Measurements from ENCODE around the gene TNKS1BP1.
"Not testable (repeated sequence)": the region's sequence is repeated elsewhere in the genome, so short reads cannot be mapped to it uniquely, and the experiment has no call there.

TNKS1BP1 gene, protein sequence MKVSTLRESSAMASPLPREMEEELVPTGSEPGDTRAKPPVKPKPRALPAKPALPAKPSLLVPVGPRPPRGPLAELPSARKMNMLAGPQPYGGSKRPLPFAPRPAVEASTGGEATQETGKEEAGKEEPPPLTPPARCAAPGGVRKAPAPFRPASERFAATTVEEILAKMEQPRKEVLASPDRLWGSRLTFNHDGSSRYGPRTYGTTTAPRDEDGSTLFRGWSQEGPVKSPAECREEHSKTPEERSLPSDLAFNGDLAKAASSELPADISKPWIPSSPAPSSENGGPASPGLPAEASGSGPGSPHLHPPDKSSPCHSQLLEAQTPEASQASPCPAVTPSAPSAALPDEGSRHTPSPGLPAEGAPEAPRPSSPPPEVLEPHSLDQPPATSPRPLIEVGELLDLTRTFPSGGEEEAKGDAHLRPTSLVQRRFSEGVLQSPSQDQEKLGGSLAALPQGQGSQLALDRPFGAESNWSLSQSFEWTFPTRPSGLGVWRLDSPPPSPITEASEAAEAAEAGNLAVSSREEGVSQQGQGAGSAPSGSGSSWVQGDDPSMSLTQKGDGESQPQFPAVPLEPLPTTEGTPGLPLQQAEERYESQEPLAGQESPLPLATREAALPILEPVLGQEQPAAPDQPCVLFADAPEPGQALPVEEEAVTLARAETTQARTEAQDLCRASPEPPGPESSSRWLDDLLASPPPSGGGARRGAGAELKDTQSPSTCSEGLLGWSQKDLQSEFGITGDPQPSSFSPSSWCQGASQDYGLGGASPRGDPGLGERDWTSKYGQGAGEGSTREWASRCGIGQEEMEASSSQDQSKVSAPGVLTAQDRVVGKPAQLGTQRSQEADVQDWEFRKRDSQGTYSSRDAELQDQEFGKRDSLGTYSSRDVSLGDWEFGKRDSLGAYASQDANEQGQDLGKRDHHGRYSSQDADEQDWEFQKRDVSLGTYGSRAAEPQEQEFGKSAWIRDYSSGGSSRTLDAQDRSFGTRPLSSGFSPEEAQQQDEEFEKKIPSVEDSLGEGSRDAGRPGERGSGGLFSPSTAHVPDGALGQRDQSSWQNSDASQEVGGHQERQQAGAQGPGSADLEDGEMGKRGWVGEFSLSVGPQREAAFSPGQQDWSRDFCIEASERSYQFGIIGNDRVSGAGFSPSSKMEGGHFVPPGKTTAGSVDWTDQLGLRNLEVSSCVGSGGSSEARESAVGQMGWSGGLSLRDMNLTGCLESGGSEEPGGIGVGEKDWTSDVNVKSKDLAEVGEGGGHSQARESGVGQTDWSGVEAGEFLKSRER (N-terminal part only)

DNA sequence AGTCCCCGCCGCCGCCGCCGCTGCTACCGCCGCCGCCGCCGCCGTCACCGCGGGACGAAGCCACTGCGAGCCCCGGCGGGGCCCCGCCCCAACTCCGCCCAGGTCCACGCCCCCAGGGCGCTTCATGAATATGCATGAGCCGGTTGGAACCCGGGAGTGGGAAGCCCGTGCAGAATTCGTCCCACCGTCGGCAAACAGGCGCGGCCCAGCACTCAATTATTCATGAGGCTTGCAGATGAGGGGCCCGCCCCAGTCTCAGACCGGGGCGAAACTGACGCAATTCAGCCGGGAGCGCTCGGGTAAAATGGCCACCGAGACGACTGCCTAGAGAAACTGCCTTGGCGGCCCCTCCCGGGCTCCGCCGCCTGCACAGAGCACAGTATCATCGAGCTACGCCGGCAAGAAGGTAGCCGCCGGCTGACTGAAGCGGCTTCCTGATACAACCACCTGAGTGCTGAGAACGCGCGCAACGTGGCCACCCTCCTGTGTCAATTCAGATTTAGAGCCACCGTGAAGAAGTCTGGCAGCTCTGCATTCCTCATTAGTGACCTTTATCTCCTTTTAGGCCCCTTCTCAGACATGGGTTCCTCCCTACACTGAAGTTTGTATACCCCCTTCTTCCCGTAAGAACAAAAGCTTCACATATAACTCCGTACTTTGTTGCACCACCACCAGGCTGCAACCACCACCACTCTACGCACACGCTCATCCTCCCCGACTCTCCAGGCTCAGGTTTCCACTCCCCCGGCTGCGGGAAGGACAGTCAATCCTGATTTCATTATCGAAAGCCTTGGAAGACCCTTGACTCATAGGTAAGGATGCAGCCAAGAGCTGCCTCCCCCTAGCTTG lies at the start of gene TNKS1BP1:
TNKS1BP1 (minus strand) TSS at position 67 of the 849 bp plus-strand sequence. CDS start 3,067 bp downstream, outside the sequence.
- peak; percentile 83 for DNase-seq

DNA sequence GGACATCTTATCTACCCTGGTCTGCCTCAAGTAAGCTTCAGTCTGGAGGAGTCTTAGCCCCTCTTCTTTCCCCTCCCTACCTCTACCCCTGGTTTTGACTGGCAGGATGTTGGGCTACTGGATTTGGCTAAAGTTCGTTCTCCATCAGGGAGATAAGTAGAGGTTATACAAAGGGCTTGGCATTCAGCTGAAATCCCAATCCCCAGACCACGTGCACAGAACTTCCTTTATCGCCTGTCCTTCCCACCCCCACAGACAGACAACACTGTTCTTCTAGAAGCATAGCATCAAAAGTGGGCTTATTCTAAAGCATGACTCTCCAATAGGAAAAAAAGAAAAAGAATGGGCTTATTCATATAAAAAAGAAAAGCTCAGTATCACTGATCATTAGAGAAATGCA lies 48.4 kb upstream of the TNKS1BP1 start:
- DNase-seq, result no peak

DNA sequence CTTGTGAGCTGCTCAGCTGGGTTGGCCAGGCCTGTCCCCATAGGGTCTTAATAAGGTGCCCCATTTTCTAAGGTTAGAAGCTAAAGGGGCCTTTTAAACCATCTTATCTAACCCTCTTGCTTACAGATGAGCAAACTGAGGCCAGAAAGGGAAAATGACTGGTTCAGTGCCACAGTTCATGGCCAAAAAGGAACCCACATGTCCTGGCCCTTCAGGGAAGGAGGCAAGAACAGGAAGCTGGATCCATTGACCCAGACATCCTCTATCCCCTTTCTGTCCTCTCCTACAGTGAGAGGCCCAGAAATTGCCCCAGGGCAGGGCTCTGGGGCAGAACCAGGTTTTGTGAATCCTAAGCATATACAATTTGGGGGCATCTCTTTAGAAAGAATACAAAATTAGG lies 46.2 kb upstream of the TNKS1BP1 start:
- DNase-seq, result no peak

DNA sequence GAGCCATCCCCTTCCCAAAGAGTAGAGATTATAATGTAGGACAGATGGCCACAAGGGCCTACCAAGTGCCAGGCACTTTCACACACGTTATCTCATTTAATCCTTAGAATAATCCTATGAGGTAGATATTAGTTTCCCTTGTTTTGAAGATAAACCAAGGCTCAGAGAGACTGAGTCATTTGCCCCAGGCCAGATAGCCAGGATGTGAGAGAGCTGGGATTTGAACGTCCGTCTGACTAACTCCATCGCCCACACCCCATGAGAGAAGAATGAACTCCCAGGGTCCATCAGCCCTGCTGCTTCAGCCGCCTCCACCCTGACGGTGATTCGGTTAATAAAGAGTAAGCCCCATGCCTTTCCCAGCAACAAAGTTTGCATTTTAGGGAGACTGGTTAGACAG lies 45.5 kb upstream of the TNKS1BP1 start:
- peak; percentile 31 for DNase-seq

DNA sequence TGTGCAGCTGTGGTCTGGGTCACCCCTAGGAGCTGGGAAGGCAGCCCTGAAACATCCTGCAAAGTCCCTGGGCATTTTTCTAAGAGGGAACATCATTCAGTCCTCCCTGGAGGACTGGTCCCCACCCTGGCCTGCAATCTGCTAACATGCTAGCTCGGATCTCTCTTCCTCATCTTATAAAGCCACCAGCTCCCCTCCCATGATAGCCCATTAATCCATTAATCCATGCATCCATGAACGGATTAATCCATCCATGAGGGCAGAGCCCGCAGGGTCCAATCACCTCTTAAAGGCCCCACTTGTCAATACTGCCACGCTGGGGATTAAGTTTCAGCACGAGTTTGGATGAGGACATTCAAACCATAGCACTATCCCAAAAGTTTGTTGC lies 44.1 kb upstream of the TNKS1BP1 start:
- no peak for DNase-seq

DNA sequence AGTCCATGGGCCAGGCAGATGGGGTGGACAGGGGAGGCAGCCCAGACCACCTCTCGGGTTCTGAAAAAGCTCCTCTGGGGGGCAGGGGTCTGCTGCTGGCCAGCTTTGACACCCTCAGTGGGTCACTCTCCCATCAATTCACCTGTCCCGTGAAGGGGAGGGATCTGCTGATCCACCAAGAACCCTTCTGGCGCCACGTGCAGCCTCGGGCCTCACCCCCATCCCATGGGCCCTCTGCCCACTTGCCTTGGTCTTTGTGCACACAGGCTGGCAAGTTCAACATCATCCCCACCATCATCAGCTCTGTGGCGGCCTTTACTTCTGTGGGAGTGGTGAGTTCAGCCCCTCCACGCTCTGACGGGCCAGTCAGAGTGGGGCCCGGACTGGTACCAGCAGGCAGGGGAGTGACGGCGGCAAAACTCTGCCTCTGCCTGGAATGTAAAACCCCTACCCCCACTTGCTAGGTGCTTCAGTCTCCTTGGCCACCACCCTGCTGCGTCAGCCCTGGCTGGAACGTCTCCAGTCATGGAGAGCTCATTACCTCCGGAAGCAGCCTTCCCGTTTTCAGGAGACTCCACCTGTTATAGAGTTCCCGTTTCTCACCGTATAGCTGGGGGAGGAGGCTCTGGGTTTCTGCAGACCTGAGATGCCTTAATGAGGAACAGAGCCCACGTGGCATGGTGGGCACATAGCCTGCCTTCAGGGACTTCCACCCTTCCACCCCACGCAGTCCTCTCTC lies 43.5 kb upstream of the TNKS1BP1 start:
- no peak for DNase-seq

DNA sequence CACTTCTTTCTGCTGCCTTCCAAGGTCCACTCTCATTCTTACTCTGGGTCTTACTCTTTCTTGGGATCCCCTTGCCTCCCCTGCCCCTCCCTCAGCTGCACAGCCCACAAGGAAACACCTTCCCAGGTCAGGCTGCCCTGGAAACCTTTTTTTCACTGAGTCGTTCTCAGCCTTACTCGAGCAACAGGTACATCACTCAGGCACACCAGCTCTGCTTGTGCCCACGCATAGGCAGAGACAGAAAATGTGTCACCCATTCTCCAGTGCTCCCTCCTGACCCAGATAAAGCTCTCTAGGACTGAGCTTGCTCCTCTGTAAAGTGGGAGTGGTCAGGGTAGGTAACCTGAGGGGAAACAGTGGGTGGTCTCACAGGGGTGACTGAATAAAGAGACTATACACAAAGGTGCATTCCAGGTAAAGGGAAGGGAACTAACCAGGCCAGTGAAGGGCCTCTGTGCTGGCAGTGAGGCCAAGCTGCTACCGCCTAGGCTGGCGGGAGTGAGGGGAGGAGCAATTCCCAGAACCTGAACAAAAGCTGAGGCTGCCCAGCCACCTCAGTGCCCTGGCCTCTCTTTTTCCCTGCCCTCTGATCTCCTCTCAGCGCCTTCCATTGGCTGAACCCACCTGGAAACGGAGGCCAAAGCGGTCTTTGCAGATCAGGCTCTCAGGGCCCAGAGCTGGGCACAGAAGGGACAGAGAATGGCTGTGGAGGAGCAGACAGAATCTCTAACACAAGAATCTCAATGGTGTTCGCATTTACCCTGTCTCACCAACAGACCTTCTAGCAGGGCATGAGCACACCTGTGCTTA lies 40.3 kb upstream of the TNKS1BP1 start:
- DNase-seq, result no peak

DNA sequence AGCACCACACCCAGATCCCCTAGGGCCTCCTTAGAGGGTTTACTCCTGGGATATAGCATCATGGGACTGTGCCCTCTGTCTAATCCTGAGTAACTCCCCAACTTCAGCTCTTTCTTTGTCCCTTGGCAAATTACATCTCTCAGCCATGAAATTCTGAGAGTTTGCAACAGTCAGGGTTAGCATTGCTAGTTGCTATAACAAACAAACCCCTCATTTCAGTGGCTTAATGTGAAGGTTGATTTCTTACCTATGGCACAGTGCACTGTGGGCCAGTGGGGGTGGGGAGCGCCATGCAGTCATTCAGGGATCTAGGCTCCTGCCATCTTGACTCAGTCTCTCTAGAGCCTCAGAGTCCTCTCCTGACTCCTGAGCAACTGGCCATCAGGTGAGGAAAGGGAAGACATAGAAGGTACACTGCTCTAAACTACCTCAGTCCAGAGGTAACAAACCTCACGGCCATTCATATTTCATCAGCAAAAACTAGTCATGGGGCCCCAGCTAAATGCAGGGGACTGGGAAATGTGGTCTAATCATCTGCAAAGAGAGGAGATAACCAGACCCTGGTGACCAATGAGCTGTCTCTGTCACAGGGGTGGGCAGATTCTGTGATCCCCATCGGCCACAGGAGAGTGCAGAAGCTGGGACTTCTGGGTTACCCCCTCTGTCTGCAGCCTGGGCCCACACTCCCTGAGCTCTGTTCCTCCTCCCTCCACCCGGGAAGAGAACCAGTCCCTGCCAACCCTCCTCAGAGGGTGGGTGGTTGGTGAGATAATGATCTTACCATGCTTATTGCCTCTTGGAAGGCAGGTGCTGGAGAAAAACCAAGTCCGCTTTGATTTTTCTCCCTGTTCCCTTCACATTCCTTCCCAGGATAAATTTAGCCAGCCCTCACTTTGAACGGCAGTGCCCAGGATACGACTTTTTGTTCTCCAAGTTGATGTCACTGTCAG lies 38.7 kb upstream of the TNKS1BP1 start:
- DNase-seq, result no peak

DNA sequence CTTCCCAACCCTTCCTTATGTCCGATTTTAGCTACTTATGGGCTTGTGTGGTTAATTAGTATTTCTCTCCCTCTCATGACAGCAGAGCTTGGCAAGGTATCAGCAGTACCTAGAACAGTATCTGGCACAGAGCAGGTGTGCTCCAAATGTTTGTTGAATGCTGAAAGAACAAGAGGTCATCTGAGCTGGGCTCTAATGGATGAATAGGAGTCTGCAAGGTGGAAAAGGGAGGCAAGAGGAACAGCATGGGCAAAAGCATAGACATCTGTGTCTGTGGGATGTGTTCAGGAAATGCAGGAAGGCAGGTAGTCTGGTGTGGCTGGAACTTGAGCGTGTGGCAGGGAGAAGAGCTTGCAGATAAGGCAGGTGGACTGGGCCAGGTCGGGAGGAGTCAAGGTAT lies 37.2 kb upstream of the TNKS1BP1 start:
- DNase-seq, result no peak

DNA sequence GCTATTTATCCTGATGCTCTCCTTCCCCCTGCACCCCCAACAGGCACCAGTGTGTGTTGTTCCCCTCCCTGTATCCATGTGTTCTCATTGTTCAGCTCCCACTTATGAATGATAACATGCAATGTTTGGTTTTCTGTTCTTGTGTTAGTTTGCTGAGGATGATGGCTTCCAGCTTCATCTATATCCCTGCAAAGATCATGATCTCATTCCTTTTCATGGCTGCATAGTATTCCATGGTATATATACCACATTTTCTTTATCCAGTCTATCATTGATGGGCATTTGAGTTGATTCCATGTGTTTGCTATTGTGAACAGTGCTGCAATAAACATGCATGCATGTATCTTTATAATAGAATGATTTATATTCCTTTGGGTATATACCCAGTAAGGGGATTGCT lies 36.7 kb upstream of the TNKS1BP1 start:
- not testable (repeated sequence) for DNase-seq

DNA sequence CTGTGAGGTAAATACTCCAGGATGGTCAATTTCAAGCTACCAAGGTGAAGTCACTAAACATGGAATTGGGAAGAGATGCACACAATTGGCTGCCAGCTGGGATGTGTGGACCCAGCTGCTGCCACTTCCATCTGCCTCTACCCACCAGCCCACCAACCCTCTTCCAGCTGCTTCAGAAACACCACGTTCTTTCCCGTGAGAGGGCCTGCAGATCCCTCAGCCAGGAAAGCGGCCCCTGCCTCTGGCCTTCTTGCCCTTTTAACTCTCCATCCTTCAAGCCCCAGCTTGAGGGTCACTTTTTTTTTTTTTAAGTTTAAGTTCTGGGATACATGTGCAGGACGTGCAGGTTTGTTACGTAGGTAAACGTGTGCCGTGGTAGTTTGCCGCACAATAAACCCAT lies 36.2 kb upstream of the TNKS1BP1 start:
- no peak for DNase-seq

DNA sequence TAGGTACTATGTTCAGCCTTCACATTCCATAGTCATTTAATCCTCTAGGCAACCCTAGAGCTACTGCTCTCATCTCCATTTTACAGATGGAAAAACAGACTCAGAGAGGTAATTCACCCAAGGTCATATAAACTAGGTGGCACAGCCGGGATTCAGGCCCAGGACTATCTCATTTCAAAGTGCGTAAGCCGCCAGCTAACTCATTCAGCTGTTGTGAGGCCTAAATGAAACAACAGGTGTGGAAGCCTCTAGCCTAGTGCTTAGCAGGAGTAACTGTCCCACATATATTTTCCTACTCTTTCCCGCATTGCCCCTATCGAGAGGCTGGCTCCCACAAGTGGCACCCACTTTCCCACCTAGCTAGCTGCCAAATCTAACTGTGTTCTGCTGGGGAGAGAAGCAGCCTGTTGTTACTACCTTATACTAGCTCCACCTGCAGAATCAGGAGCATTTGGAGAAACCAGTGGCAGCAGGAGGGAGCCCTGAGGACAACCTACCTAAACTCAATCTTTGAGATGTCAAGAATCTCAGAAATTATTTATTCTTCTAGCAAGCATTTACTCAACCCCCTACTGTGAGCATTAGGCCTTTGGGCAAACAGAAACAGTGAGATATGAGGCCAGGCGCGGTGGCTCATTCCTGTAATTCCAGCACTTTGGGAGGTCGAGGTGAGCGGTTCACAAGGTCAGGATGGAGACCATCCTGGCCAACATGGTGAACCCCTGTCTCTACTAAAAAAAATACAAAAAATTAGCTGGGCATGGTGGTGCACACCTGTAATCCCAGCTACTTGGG lies 35.3 kb upstream of the TNKS1BP1 start:
- DNase-seq, result no peak

DNA sequence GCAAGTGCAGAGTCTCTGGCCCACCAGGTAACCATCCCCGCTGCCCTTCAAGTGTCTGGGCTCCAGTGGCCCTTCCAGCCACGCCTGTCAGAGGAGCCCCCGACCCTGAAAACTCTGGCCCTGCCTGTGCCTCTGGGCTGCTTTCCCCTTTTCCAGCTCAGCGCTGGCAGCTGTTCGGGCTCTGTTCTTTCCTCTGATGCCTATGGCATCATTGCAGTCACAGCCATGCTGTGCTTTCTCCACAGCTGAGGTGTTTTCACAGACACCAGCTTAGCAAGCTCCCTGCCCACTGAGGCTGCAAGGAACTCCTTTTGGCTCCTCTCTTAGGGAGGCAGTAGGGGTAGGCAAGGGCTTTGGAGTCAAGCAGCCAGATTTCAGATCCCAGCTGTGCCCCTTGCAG lies 34.6 kb upstream of the TNKS1BP1 start:
- DNase-seq, result no peak

DNA sequence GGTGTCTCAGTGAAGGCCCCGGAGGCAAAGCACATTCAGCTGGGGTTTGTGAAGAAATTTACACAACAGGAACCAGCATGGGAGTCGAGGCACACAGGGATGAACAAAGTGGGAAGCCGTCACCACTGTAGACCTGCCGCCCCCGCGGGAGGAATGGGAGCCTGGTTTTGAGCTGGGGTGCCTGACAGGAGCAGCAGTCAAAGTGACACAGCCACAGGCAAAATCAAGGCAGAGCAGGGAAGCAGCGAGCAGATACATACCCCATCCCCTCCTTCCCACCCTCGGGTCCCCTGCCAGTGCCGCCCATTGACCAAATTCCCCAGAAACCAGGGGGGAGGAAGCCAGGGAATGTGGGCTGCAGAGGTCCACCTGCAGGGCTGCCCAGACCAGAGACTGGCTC lies 34.2 kb upstream of the TNKS1BP1 start:
- DNase-seq, result no peak

DNA sequence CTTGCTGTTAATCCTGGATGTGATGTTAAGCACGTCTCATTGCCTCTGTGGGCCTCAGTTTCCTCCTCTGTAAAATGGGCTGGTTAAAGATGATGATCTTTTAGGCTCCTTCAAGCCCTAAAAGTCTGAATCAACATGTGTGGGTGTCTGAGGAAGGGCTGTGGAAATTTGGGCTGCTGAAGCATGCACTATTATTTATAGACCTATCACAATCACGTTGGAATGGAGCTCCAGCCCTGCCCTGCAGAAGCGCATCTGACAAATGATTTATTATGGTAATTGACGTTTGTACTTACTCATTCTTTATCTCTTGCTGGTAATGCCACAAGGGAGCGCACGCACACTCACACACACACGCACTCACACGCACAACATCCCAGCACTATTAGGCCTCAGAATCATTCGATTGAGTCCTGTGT lies 33.8 kb upstream of the TNKS1BP1 start:
- DNase-seq, result no peak

DNA sequence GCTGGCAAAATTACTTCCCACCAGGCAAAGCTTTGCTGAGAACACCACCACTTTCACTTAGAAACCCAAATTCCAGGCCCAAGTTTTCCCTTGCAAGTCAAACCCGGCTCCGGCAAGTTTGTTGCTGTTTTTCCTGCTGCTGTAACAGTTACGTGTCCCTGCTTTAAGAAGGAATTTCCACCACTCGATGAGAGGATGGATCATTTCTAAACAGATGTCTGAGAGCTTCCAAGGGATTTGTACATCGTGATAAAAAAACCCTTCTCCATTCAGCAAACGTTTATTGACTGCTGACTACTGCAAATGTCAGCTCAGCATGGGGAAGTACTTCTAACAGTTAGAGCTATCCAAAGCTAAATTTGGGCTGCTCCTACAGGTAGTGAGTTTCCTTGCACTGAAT lies 33.1 kb upstream of the TNKS1BP1 start:
- no peak for DNase-seq

DNA sequence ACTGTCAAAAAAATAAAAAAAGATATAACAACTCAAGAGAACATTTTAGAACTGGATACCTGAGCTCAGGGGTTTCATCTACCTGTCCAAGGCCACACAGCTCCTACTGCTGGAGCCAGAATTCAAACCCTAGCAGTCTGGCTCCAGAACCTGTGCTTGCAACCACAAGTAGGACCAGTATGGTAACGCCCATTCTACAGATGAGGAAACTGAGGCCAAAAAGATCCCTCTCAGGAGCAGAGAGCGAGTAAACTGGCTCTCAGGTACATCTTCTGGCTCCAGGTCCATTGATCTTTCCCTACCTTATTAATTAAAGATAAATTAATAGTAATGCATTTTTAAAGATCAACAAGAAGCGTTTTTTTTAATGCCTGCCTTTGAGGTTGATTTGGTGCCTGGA lies 32.6 kb upstream of the TNKS1BP1 start:
- no peak for DNase-seq

DNA sequence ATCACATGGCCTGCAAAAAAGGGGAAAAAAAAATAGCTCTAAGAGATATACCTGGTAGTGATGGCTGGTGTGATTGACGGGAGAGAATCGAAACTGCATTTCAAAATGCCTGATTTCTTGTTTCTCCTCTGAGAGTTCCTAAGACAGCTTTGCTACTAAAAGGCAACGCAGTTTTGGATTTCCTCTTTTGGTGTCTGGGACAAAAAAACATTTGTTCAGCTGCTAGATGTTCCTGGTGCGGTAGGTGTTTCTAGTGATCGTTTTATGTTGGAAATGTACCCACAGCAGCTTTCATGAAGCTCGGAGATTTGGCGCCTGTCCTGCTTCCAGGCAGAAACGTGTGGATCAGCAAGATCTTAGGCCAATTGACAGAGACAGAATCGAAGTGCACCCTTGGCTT lies 31.5 kb upstream of the TNKS1BP1 start:
- DNase-seq, result no peak

DNA sequence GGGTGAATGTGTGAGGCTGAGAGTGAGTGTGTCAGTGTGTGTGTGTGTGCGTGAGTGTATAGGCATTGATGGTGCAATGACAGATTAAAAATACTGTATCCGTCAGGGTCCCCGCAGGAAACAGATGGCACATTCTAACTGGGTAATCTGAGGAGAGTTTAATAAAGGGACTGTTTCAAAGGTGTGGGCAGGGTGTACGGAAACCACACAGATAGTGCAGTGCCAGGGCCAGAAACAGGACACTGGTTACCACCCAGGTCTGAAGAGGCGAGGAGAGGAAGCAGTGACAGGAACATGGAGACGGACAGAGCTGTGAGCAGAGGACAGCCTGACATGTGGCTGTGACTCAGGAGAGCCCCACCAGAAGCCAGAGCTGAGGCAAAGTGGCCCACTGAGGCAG lies 29.9 kb upstream of the TNKS1BP1 start:
- no peak for DNase-seq
